ENCODE results near the gene TRIM24. TPM values are rescaled to one million over a fixed set of nuclear protein-coding genes. Genes with fewer than 3 reads are reported as not detected.
A peak's percentile ranks its signal among the peaks of the same experiment; 100 is the strongest.
"Not testable (repeated sequence)": the region's sequence is repeated elsewhere in the genome, so short reads cannot be mapped to it uniquely, and the experiment has no call there.

TRIM24 gene
- total RNA-seq, 1 donor from 2014 or later, result 19.0 TPM

DNA sequence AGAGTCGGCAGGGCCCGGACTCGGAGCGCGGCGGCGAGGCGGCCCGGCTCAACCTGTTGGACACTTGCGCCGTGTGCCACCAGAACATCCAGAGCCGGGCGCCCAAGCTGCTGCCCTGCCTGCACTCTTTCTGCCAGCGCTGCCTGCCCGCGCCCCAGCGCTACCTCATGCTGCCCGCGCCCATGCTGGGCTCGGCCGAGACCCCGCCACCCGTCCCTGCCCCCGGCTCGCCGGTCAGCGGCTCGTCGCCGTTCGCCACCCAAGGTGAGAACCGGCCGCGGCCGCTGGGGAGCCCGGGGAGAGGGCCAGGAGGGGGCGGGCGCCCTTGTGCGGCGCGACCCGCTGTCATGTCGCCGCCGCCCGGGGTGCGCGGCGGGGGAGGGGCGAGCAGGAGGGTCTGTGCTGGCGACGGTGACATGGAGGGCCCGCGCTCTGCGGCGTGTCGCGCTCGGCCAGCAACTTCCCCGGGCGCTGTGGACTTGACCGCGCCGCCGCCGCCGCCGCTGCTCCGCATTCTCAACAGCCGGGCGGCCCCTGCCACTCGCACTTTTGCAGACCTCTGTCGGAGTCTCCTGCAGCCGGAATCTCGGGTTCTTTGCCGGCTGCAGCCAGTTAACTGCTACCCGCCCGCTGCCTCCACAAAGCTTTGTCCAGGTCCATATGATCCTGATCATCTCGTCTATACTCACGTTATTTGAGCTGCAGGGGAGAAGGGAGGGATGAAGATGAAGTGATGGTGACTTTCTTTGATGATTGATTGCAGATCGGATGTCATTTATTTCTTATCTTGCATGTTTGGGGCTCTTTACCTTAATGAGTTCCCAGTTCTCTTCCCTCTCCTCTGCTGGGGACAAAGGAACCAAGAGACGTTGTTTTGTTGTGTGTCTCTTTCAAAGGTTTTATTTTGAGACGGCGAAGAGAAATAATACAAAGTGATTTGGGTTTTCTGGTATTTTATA lies 869 bp downstream of the TRIM24 start:
- DNase-seq, result peak; percentile 72

DNA sequence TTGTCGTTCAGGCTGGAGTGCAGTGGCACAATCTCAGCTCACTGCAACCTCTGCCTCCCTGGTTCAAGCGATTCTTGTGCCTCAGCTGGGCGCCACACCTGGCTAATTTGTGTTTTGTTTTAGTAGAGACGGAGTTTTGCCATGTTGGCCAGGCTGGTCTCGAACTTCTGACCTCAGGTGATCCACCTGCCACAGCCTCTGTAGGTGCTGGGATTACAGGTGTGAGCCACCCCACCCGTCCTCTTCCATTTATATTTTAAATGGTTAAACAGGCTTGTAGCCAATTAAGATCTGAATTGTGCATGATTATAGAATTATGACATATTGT lies 3.2 kb downstream of the TRIM24 start:
- DNase-seq, result not testable (repeated sequence)

DNA sequence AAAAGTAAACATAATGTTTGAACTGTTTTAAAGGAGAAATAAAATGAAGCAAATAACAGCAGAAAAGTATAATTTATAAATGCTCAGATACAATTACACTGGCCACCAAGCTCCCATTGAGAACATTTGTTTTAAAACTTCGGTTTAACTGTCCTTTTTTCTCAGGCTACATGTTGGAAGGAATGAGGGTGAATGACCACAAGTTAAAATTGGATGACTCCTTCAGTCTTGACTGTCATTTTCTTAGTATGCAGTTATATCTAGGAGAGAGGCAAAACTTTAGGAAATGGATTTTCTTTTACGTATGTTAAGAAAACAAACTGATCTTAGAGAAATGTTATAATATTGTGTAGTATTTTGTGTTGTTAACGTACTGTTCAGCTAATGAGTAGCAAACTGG lies 5.0 kb downstream of the TRIM24 start:
- no peak for DNase-seq

DNA sequence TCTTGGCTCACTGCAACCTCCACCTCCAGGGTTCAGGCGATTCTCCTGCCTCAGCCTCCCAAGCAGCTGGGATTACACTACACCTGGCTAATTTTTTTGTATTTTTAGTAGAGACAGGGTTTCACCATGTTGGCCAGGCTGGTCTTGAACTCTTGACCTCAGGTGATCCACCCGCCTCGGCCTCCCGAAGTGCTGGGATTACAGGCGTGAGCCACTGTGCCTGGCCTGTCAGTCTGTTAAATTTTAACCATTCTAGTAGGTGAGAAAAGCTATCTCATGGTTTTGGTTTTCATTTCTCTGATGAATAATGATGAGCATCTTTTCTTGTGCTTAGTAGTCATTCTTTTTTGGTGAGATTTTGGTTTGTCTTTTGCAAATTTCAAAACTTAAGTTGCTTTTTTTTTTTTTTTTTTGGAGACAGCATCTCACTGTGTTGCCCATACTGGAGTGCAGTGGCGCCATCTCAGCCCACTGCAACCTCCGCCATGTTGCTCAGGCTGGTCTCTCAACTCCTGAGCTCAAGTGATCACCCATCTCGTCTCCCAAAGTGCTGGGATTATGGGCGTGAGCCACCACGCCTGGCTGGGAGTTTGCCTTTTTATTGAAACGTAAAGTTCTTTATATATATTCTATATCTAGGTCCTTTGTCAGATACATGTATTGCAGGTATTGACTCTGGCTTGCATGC lies 6.2 kb downstream of the TRIM24 start:
- not testable (repeated sequence) for DNase-seq

DNA sequence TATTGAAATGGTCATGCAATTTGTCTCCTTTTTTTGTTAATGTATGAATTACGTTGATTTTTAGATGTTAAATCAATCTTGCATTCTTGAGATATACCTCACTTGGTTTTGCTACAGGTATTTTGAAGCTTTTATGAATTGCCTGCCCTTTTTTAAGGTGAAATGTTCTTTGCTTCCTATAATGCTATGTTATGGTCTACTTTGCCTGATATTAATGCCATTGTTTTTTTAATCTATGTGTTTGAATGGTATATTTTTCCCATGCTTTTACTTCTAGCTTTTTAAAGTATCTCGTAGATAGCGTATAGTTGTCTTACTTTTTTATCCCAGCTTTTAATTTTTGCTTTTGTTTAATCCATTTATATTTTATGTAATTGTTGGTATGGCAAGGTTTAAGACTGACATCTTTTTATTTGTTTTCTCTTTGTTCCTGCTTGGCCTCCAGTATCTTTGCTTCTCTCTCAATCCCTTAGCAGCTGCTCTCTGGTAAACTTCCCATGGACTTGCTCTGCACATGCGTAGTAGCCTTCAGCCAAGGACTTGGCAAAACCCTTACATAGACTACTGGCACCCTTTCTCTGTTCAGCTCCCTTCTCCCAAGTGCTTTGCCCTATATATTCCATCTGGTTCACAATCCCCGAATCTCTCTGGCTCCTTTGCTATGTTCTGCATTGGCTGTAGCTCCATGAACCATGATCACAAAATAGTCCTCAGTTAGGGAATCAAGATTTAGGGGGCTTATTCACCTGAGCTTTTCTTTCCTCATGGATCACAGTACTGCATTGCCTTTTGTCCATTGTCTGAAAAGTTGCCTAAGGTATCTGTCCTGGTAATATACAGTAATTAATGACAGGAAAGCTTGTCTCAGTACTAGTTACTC lies 8.4 kb downstream of the TRIM24 start:
- DNase-seq, result peak; percentile 71

DNA sequence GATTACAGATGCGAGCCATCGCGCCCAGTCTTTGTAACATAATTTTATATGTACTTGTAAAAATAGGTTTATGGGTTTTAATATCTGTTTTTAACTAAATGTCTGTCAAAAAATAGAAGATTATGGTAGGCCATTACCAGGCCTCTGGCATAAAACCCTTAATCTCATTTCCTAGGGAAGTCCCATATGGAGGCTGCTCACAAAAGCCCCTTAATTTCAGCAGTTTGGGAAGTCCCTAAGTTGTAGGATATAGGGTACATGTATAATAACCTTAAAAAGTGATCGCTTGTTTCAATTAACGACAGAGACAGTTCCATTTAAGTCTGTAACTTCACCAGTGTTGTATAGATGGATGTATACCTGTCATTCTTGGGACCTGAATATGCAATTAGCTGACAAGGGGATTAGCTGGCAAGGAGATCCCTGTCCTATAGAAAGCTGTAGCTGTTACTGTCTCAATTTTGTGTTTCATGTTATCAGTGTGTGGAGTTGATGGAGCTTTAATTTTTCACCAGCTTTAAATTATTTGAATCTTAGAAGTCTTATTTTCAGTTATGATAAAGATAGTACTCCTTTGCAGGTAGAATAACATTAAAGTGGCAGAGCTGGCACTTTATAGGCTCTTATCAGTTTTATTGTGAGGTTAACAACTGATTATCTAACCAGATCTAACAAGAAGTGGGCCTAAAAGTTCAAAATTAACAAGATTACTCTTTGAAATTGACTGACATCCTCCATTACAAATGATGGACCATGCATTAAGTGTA lies 10.5 kb downstream of the TRIM24 start:
- DNase-seq, result no peak

DNA sequence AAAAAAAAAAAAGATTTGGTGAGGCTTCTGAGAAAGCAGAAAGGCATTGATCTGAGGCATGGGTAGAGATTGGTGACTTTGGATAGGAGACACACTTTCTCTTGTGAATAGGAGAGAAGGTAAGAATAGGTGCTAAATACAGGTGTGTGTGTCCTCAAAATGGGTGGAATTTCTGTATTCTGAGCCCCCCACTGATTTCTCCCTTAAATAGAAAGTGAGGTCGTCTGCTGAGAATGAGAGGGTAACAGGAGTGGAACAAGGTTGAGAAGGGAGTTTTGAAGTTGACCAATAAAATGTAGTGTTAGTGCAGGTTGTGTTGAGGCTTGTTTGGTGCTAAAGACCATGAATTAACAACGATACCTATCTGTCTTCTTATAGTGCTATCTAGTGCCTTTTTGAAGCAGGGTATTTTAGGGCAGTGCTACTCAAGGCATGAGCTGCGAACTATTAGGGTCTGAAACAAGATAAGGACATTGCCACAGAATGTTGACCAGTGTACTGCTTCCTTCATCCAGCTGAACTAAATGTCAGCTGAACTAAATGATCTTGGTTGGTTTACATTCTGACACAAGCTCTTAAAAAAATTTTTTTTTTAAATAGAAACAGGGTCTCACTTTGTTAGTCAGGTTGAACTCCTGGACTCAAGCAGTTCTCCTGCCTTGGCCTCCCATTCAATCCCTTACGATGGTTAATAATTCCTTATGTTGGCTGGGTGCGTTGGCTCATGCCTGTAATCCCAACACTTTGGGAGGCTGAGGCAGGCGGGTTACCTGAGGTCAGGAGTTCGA lies 12.4 kb downstream of the TRIM24 start:
- no peak for DNase-seq

DNA sequence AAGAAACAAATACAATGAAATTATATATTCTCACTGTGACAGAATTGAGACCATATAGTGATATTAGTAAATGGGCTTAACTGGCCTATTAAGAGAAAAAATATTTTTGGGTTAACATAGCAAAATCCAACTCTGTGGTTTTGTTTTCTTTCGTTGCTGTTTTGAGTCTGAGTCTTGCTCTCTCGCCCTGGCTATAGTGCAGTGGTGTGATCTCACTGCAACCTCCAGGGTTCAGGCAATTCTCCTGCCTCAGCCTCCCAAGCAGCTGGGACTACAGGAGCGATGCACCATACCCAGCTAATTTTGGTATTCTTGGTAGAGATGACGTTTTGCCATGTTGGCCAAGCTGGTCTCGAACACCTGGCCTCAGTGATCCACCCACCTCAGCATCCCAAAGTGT lies 15.3 kb downstream of the TRIM24 start:
- DNase-seq, result no peak

DNA sequence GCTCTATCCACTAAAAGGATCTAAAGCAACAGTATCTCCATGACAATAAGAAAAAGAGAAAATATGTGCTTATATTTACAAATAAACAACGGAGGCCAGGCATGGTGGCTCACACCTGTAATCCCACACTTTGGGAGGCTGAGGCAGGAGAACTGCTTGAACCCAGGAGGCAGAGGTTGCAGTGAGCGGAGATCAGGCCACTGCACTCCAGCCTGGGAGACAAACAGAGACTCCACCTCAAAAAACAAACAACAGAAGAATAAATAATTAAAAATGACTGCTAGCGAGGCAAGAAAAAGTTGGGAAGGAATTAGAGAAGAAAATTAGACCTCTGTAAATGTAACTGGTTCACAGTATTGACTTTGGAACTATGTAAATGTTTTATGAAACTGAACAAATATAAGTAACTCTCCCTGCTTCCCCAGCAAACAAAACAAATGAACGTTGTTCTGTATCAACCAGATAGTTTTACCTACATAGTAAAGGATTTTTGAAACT lies 17.1 kb downstream of the TRIM24 start:
- no peak for DNase-seq

DNA sequence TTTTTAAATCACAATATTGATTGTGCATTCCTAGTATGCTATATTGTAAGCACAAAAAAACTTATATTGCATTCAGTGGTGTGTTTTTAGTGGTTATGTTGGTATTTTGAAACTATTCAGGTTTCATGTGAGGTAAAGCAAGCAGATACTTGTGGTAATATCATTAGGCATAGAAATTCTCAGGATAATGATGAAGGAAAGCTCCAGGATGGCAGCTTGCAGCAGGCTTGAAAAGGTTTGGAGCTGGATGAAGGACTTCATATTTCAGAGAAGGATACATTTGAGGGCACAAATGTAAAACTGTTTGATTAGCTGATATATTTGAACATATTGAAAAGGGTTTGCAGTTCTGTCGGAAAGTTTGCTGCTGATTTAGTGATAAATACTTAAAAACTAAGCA lies 17.5 kb downstream of the TRIM24 start:
- no peak for DNase-seq

DNA sequence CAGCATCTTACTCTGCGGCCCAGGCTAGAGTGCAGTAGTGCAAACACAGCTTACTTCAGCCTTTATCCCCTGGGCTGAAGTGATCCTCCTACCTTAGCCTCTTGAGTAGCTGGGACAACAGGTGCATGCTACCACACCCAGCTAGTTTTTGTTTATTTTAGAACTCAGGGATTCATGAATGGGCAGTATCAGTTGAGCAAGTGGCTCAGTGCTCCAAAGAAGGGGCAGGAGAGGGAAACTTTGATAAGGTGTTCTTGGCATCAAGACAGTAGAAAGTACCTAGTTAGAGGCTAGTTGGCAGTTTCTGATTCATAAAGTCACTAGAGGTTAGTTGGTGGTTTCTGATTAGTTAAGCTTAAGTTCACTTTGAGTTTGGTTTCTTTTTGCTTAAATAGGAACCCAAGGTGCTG lies 18.4 kb downstream of the TRIM24 start:
- no peak for DNase-seq

DNA sequence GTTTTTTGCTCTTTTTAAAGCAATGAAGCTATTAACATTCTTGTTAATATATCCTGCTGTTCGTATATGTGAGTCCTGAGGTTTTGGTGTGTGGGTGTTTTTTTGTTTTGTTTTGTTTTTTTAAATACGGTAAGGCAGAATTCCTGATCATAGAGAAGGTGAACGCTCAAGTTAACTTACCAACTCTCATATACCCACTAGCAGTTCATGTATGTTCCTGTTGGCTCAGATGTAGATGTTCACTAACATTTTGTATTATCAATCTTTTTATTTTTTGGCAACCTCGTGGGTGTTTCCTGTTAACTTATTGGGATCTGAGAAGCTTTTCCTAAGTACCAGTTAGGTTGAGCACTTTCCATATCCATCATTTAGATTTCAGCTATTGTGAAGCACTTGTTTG lies 20.5 kb downstream of the TRIM24 start:
- no peak for DNase-seq

DNA sequence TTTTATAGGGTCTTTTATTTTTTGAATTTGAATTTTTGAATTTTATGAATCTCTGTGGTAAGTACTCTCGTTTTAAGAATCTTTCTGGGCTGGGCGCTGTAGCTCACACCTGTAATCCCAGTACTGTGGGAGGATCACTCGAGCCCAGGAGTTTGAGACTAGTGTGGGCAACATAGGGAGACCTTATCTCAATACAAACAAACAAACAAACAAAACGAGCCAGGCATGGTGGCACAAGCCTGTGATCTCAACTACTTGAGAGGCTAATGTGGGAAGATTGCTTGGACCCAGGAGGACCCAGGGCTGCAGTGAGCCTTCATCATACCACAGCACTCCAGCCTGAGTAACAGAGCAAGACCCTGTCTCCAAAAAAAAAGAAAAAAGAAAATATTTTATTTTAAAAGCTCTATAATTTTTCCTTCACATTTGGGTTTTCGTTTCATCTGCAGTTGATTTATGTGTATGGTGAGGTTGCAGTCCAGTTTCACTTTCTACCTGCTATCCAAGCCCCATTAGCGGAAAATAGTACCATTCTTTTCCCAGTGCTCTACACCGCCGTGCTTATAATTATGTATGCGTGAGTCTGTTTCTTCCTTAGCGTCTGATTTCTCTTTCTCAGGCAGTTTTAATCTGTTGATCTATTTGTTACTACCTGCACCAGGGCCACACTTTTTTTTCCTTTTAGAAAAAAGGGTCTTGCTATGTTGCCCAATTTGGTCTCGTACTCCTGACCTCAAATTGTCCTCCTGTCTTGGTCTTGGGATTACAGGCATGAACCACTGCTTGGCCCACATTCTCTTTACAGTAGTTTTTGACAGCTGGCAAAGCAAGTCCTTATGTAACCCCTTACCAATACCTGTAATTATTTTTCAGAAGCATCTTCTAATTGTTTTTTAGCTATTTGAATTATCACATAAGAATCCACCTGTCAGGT lies 21.7 kb downstream of the TRIM24 start:
- DNase-seq, result no peak

DNA sequence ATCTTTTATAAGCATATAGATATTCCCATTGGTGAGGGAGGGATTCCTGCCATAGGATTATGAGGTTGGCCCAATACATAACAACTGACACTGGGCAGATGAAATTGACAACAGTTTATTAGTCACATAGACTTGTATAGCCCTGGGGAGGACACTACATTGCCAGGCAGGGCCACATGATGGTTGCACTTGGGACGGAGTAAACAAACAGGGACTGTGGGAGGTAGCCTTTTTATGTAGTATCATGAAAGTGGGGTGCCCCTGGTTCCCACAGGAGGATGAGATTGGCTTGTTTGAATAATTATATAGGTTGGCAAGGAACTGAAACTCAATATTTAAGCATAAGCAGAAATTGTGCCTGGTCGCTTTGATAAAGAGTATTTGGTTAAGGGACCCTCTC lies 23.5 kb downstream of the TRIM24 start:
- DNase-seq, result no peak

DNA sequence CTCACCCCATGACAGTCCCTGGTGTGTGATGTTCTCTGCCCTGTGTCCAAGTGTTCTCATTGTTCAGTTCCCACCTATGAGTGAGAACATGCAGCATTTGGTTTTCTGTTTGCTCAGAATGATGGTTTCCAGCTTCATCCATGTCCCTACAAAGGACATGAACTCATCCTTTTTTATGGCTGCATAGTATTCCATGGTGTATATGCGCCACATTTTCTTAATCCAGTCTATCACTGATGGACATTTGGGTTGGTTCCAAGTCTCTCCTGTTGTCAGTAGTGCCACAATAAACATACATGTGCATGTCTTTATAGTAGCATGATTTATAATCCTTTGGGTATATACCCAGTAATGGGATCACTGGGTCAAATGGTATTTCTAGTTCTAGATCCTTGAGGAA lies 25.4 kb downstream of the TRIM24 start:
- DNase-seq, result not testable (repeated sequence)

DNA sequence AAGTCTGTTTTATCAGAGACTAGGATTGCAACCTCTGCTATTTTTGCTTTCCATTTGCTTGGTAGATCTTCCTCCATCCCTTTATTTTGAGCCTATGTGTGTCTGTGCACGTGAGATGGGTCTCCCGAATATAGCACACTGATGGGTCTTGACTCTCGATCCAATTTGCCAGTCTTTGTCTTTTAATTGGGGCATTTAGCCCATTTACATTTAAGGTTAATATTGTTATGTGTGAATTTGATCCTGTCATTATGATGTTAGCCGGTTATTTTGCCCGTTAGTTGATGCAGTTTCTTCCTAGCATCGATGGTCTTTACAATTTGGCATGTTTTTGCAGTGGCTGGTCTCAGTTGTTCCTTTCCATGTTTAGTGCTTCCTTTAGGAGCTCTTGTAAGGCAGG lies 29.1 kb downstream of the TRIM24 start:
- DNase-seq, result not testable (repeated sequence)

DNA sequence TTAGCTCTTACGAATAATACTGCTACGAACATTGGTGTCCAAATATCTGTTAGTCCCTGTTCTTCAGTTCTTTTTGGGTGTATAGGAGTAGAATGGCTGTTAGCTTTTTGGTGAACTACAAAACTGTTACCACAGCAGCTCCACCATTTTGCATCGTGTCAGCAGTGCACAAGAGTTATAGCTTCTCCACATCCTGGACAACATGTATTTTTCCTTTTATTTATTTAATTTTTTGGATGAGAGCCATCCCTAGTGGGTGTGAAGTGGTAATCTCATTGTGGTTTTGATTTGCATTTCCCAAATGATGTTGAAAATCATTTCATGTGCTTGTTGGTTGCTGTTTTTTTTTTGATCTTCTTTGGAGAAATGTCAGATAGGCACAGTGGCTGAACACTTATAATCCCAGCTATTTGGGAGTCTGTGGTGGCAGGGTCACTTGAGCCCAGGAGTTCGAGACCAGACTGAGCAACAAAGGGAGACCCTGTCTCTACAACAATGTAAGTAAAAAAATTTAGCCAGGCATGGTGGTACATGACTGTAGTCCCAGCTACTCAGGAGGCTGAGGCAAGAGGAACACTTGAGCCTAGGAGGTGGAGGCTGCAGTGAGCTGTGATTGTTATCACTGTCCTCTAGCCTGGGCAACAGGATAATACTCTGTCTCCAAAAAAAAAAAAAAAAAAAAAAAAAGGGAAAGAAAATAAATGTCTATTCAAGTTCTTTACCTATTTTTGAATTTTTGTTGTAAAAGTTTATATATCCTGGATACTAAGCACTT lies 31.7 kb downstream of the TRIM24 start:
- DNase-seq, result no peak

DNA sequence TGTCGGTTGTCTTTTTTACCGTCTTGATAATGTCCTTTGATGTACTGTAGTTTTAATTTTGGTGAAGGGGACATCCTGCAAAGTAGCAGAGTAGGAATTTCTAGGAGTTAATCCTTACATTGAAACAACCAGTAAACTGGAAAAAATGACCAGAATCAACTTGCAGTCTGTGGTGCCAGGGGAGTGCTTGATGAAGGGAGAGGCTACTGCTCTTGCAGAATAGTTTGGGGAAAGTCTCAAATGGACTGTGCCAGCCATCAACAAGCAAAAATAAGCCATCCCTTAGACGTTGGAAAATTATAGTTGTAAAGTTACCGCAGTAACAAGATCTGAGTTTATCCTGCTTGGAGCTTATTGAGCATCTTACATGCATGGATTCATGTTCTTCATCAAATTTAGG lies 32.4 kb downstream of the TRIM24 start:
- DNase-seq, result no peak

DNA sequence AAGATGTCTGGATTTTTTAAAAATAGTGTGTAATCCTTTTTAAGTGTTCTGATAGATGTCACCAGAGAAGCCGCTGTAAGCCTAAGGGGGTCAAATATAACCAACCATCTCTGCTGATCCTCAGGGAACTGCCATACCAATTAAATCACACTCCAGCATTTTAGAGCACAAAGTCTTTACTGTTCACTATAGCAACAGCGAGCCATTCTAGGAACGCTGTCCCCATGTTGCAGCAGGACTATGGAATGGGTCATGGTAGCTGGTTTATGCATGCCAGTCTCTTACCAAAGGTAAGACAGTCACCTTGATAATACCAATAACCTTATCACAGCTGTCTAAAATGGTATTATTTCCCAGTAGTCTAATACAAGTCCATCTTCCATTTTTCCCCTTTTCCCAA lies 33.5 kb downstream of the TRIM24 start:
- DNase-seq, result no peak
